GM12891 (cell line): Measurements from ENCODE around the gene GIPC1.
"Not testable (repeated sequence)": the region's sequence is repeated elsewhere in the genome, so short reads cannot be mapped to it uniquely, and the experiment has no call there.

Source experiments
- DNase-seq: peaks from one replicate; pipeline ENCODE4 v3.0.0; 2011; ENCODE audit warnings: low spot score; ENCODE audit not compliant: insufficient read length
- FAIRE-seq: peaks from 2 replicates; lab custom pipeline; 2011; peaks lifted over from hg19 to GRCh38; lab: Jason Lieb, UNC
- PAX5 ChIP-seq: IDR thresholded peaks from 2 replicates; pipeline ENCODE4 v1.6.1; 2011; ENCODE audit warnings: low read length, moderate library complexity, mild to moderate bottlenecking; ENCODE audit not compliant: insufficient read depth, severe bottlenecking
- POLR2A ChIP-seq: IDR thresholded peaks from 2 replicates; pipeline ENCODE4 v1.6.1; 2011; ENCODE audit warnings: low read depth, low read length, control low read depth
- POLR2AphosphoS5 ChIP-seq: IDR thresholded peaks from 2 replicates; pipeline ENCODE4 v1.6.1; 2011; ENCODE audit warnings: low read depth, low read length, control low read depth
- POU2F2 ChIP-seq: IDR thresholded peaks from 2 replicates; pipeline ENCODE4 v1.6.1; 2011; ENCODE audit warnings: low read depth, mild to moderate bottlenecking, control low read depth, low read length, moderate library complexity
- SPI1 ChIP-seq: IDR thresholded peaks from 2 replicates; pipeline ENCODE4 v1.6.1; 2011; ENCODE audit warnings: low read depth, low read length, control low read depth
- TAF1 ChIP-seq: IDR thresholded peaks from 2 replicates; pipeline ENCODE4 v1.6.1; 2011; ENCODE audit warnings: low read depth, low read length, control low read depth

The GIPC1 gene

GRCh38 chr19:14505488-14506239 lies 9.7 kb upstream of the GIPC1 start:
- peak; percentile 38 for FAIRE-seq
- TF ChIP-seq TAF1 = no peak
- no peak for TF ChIP-seq POLR2A
- no peak for TF ChIP-seq SPI1
- TF ChIP-seq PAX5 = no peak
- no peak for TF ChIP-seq POU2F2
- TF ChIP-seq POLR2AphosphoS5 = no peak
- DNase-seq = peak; percentile 82

DNA sequence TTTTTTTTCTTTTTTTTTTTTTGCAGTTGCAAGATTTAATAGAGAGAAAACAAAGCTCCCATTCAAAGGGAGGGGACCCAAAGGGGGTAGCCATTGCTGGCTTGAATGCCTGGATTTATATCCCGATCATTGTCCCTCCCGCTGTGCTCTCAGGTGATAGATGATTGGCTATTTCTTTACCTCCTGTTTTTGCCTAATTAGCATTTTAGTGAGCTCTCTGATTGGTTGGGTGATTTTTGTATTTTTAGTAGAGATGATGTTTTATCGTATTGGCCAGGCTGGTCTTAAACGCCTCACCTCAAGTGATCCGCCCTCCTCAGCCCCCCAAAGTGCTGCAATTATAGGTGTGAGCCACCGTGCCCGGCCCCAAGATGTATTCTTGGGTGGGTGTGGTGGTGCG lies 8.6 kb upstream of the GIPC1 start:
- not testable (repeated sequence) for DNase-seq, FAIRE-seq

GRCh38 chr19:14503285-14503684 lies 7.4 kb upstream of the GIPC1 start:
- no peak for TF ChIP-seq SPI1
- TF ChIP-seq TAF1 = no peak
- TF ChIP-seq POLR2AphosphoS5 = no peak
- no peak for TF ChIP-seq PAX5
- no peak for TF ChIP-seq POU2F2
- no peak for TF ChIP-seq POLR2A
- FAIRE-seq (no peak), DNase-seq (no peak)

DNA sequence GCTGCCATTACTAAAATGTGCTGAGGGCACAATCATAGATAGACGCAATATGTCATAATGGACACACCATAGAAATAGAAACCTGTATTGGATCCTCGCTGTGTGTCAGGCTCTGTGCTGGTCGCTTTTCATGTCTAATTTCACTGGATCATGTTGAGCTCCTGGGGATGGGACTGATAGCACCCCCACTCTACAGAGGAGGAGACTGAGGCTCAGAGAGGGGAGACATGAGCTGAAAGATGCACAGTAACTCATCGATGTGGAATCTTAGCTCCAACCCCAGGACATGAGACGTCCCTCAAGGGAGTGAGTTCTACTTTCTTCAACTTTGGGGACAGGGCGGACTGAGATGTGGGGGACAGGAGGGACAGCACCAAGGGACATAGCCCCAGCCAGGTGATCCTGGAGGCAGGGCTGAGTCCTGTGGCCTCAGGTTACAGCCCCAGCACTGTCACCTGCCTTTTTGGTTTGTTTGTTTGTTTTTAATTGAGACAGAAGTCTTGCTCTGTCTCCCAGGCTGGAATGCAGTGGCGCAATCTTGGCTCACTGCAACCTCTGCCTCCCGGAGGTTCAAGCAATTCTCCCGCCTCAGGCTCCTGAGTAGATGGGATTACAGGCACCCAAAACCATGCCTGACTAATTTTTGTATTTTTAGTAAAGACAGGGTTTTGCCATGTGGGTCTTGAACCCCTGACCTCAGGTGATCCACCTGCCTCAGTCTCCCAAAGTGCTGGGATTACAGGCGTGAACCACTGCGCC lies 6.6 kb upstream of the GIPC1 start:
- no peak for FAIRE-seq
- no peak for TF ChIP-seq POLR2A
- TF ChIP-seq TAF1 = no peak
- TF ChIP-seq POLR2AphosphoS5 = no peak
- TF ChIP-seq SPI1 = no peak
- no peak for TF ChIP-seq PAX5
- TF ChIP-seq POU2F2 = no peak
- DNase-seq = no peak

- TF ChIP-seq PAX5 (no peak), POLR2A (no peak), POU2F2 (no peak), TAF1 (no peak), POLR2AphosphoS5 (no peak), SPI1 (no peak)
- DNase-seq (no peak), FAIRE-seq (no peak)
Measured at GRCh38 chr19:14497228-14497921, 1.4 kb upstream of the GIPC1 start.

GRCh38 chr19:14496834-14497227 lies 904 bp upstream of the GIPC1 start:
- TF ChIP-seq SPI1 (no peak), POLR2AphosphoS5 (no peak), POU2F2 (no peak), POLR2A (no peak), PAX5 (no peak), TAF1 (no peak)
- no peak for DNase-seq
- FAIRE-seq = no peak

DNA sequence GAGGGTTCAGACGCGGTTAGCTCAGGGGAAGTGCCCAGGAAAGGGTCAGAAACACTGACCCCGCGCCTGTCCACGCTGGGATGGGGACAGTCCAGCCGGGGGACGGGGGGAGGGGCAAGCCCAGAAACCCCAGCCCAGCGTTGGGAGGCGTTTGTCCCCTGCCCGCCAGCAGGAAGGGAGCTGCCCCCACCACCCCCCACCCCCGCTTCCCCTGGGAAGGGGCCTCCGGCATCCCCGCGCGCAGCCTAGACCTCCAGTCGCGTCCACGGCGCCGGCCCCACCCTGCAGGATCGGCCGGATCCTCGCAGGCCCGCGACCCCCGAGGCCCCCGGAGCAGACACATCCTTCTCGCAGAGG lies 277 bp downstream of the GIPC1 start:
- FAIRE-seq (no peak), DNase-seq (no peak)
- TF ChIP-seq TAF1 (no peak), POU2F2 (no peak), PAX5 (no peak), POLR2AphosphoS5 (no peak), SPI1 (no peak), POLR2A (no peak)

DNA sequence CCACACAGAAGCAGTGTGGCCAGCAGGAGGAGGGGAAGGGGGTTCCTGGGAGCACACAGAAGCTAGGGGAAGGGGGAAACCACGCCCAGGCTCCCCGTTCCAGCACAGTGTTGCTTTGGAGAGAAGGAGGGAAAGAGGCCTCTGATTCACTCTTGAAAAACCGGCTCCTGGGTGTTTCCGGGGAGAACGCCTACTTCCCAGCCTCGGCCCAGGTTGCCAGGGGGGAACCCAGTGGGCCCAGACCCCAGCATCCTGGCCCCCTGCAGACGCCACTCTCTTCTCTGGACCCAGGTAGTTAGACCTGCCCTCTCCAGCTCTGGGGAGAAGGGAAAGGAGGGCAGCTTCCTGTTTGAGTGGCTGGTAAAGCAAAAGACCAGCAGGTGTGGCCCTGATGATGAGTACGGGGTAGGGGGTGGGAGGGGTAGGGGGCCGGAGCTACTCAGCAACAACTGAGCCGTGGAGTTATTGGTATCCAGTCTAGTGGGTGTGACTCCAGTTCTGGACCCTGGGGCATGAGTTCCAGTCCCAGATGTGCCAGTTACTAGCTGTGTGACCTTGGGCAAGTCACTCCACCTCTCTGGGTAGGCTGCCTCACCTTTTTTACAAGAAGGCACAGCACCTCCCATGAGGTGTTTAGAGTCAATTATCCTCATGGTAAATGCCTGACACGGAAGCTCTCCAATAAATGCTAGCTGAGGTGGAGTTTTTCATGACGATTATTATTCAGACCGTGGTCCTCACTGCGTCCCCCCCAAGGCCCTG lies 836 bp downstream of the GIPC1 start:
- DNase-seq (no peak), FAIRE-seq (no peak)

More for the DNA sequence above, 836 bp downstream of the GIPC1 start:
- TF ChIP-seq TAF1 = no peak
- no peak for TF ChIP-seq POLR2AphosphoS5
- no peak for TF ChIP-seq PAX5
- TF ChIP-seq SPI1 = no peak
- TF ChIP-seq POLR2A = no peak
- TF ChIP-seq POU2F2 = no peak
